ENCODE measurements around the gene GAP43.

The GAP43 gene

DNA sequence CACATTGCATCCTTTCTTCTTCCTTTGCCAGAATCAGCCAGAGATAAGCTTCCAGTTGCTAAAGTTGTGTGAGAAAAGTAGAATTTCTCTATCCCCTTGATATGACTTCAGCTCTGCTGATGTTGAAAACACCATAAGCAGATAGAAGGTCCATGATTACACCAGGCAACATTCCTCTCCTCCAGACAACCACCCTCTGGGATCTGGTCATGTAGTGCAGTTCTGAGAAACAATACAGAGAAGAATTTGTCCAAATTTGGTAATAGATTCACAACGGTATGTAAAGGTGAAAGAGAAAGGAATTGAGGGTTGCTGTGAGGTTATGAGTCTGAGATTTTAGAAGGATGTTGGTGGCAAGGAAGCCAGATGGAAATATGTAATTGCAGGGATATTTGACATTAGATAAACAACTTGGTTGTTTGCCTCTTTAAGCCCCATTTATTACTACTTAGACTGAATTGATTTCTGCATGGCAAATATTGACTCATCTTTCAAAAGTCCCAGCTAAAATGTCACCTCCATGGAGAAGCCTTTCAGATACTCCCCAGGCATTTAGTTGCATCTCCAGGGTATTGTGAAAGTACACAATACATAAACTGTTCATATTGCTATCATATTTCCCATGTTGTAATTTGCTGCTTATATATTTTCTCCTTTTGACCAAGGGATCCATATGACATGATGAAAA, 134.9 kb downstream of the GAP43 start:
- Histone ChIP-seq H3K4me2 (ENCODE audit: low read length) (no peak overlapping the region), H3K9ac (ENCODE audit: low read length) (no peak overlapping the region), H3K9me3 (ENCODE audit: insufficient read depth, low read length) (no peaks in the 10 kb centered on the region), H2AFZ (ENCODE audit: low read depth, low read length) (no peak overlapping the region), H4K20me1 (ENCODE audit: insufficient read depth, low read length) (no peaks in the 10 kb centered on the region), H3K36me3 (replicated peaks; ENCODE audit: low read depth, low read length) (no peaks in the 10 kb centered on the region), H3K4me1 (ENCODE audit: low read length) (no peaks in the 10 kb centered on the region), H3K27ac (ENCODE audit: low read length) (no peak overlapping the region), H3K27me3 (ENCODE audit: low read depth, low read length) (no peaks in the 10 kb centered on the region), H3K4me3 (ENCODE audit: low read length) (no peak overlapping the region), H3K79me2 (ENCODE audit: low read length) (no peaks in the 10 kb centered on the region)
- TF ChIP-seq, protein P1, sequence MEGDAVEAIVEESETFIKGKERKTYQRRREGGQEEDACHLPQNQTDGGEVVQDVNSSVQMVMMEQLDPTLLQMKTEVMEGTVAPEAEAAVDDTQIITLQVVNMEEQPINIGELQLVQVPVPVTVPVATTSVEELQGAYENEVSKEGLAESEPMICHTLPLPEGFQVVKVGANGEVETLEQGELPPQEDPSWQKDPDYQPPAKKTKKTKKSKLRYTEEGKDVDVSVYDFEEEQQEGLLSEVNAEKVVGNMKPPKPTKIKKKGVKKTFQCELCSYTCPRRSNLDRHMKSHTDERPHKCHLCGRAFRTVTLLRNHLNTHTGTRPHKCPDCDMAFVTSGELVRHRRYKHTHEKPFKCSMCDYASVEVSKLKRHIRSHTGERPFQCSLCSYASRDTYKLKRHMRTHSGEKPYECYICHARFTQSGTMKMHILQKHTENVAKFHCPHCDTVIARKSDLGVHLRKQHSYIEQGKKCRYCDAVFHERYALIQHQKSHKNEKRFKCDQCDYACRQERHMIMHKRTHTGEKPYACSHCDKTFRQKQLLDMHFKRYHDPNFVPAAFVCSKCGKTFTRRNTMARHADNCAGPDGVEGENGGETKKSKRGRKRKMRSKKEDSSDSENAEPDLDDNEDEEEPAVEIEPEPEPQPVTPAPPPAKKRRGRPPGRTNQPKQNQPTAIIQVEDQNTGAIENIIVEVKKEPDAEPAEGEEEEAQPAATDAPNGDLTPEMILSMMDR (IDR thresholded peaks at IDR 0.05; ENCODE audit: low read depth, low read length) = no peak
- TF ChIP-seq EZH2phosphoT487 (IDR thresholded peaks at IDR 0.05; ENCODE audit: low read depth) = no peak

DNA sequence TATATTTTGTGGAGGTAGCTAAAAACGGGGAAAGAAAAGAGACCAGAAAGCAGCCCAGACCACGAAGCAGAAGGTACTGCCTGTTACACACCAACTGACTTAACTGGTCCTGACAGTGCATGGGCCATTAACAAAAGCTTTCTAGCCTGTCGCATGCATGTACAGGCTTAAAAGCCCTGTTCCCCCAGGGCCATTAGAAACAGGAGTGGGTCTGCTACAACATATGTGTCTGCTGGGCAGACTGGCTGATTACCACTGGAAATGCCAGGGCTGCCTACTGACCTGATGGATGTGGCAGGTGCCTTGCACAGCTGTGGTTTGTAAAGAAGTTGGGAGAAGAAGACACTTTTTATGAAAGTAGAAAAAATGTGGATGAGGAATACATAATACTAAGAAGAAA, 137.4 kb downstream of the GAP43 start:
- no peaks in the 10 kb centered on the region for H3K4me1 ChIP-seq (ENCODE audit: low read length)
- H3K4me2 ChIP-seq (ENCODE audit: low read length) = no peak overlapping the region
- H3K27me3 ChIP-seq (ENCODE audit: low read depth, low read length) = no peaks in the 10 kb centered on the region
- H3K79me2 ChIP-seq (ENCODE audit: low read length) = no peaks in the 10 kb centered on the region
- no peaks in the 10 kb centered on the region for H3K9me3 ChIP-seq (ENCODE audit: insufficient read depth, low read length)
- H3K9ac ChIP-seq (ENCODE audit: low read length) = no peak overlapping the region
- H4K20me1 ChIP-seq (ENCODE audit: insufficient read depth, low read length) = no peaks in the 10 kb centered on the region
- TF ChIP-seq EZH2phosphoT487 (IDR thresholded peaks at IDR 0.05; ENCODE audit: low read depth) = no peak
- TF ChIP-seq, protein P1 (IDR thresholded peaks at IDR 0.05; ENCODE audit: low read depth, low read length) = no peak
- H3K4me3 ChIP-seq (ENCODE audit: low read length) = no peak overlapping the region
- H3K27ac ChIP-seq (ENCODE audit: low read length) = no peak overlapping the region
- no peak overlapping the region for H2AFZ ChIP-seq (ENCODE audit: low read depth, low read length)
- no peaks in the 10 kb centered on the region for H3K36me3 ChIP-seq (replicated peaks; ENCODE audit: low read depth, low read length)

DNA sequence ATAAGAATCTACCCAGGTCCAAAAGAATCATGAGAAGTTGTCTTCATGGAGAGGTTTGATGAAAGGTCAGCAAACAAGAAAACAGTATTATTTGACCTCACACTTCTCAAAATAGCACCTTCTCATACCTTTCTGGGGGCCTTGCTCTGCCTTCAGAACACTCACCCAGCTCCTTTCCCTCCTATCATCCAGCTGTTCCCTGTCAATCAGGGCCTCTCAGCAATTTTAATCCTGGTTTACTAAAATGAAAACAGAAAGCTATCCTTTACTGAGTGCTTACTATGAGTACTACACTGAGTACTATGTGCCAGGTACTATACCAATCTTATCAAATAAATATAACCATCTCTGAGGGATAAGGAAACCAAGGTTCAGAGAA, 138.6 kb downstream of the GAP43 start:
- Histone ChIP-seq H3K9ac (ENCODE audit: low read length) (no peak overlapping the region), H3K79me2 (ENCODE audit: low read length) (no peaks in the 10 kb centered on the region), H3K36me3 (replicated peaks; ENCODE audit: low read depth, low read length) (no peaks in the 10 kb centered on the region), H3K9me3 (ENCODE audit: insufficient read depth, low read length) (no peaks in the 10 kb centered on the region), H3K4me3 (ENCODE audit: low read length) (no peak overlapping the region), H3K4me1 (ENCODE audit: low read length) (no peaks in the 10 kb centered on the region), H2AFZ (ENCODE audit: low read depth, low read length) (no peak overlapping the region), H3K4me2 (ENCODE audit: low read length) (no peak overlapping the region), H4K20me1 (ENCODE audit: insufficient read depth, low read length) (no peaks in the 10 kb centered on the region), H3K27ac (ENCODE audit: low read length) (no peak overlapping the region), H3K27me3 (ENCODE audit: low read depth, low read length) (no peaks in the 10 kb centered on the region)
- TF ChIP-seq EZH2phosphoT487 (IDR thresholded peaks at IDR 0.05; ENCODE audit: low read depth) = no peak
- TF ChIP-seq, protein P1 (IDR thresholded peaks at IDR 0.05; ENCODE audit: low read depth, low read length) = no peak

DNA sequence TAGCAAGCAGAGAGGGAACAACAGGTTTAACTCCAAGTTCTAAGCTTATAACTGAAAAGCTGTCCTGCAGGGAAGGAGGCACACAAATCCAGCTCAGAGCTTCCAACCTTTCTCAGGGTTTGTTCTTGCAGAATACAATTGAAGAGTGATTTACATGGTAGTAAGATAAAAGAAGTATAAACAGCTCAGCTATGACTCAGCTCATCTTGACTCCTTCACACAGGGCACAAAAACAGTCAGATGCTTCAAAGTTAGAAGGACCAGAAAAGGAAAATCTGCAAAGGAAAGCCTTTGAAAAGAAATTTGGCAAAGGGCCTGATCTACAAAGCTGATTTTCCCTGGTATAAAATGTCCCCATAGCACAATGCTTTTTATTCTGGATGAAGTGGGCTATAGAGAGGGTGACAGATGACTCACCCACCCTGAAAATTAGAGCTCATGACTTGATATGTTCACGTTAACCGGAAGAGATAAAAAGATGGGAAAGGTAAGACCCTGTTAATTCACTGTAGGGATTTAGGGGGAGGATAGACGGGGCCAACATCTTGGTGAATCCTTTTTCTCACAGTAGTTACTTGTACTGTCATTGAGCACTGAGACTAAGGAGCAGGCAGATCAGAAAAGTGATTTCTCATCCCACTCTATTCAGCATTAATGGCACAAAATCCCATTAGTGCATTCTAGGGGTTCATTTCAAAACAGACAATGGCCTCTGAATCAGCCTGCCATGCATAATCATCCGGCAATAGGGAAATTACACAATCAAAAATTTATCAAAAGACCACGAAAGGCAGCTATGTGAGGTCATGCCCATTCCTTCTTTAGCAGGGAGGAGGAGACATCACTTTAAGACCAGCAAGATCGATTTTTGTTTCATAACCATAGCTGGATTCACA, 143.5 kb downstream of the GAP43 start:
- H3K4me3 ChIP-seq (ENCODE audit: low read length) = no peak overlapping the region
- H3K79me2 ChIP-seq (ENCODE audit: low read length) = no peaks in the 10 kb centered on the region
- H3K27me3 ChIP-seq (ENCODE audit: low read depth, low read length) = no peaks in the 10 kb centered on the region
- no peak overlapping the region for H3K9ac ChIP-seq (ENCODE audit: low read length)
- no peaks in the 10 kb centered on the region for H3K9me3 ChIP-seq (ENCODE audit: insufficient read depth, low read length)
- H4K20me1 ChIP-seq (ENCODE audit: insufficient read depth, low read length) = no peaks in the 10 kb centered on the region
- no peak overlapping the region for H2AFZ ChIP-seq (ENCODE audit: low read depth, low read length)
- H3K4me2 ChIP-seq (ENCODE audit: low read length) = no peak overlapping the region
- H3K36me3 ChIP-seq (replicated peaks; ENCODE audit: low read depth, low read length) = no peaks in the 10 kb centered on the region
- no peaks in the 10 kb centered on the region for H3K4me1 ChIP-seq (ENCODE audit: low read length)
- TF ChIP-seq, protein P1 (IDR thresholded peaks at IDR 0.05; ENCODE audit: low read depth, low read length) = no peak
- no peak for TF ChIP-seq EZH2phosphoT487 (IDR thresholded peaks at IDR 0.05; ENCODE audit: low read depth)
- H3K27ac ChIP-seq (ENCODE audit: low read length) = no peak overlapping the region

Measured in OCI-LY3 (cell line).